Activated CD4-positive, alpha-beta T cell treated with anti-CD3 and anti-CD28 coated beads, Interleukin-2, amount 10 ng/mL, durations not matched to agents 24 days and 14 days (primary cell): ENCODE data around the gene AIRE. TPM values are rescaled to one million over a fixed set of nuclear protein-coding genes. Genes with fewer than 3 reads are reported as not detected.

Experiments used
- total RNA-seq: library from RNA; stranded (reverse); gene quantifications from 2 replicates; pipeline ENCODE4 v1.2.3, GENCODE V29; 2022

The AIRE gene
- total RNA-seq, 1 donor from 2014 or later = not detected

Other genes with a start within 250 kb of the AIRE start
- gene PWP2, start 178.5 kb upstream of the AIRE start, total RNA-seq = 10.0 and 16.5 TPM in 2 replicates
- 13.1 and 15.0 TPM in 2 replicates for gene GATD3, start 152.2 kb upstream of the AIRE start, total RNA-seq
- 7.6 and 8.3 TPM in 2 replicates for gene ICOSLG, start 44.9 kb upstream of the AIRE start, total RNA-seq
- not detected in 2 replicates for gene DNMT3L, start 24.0 kb upstream of the AIRE start, total RNA-seq
- gene PFKL, start 14.2 kb downstream of the AIRE start, total RNA-seq = 157 and 162 TPM in 2 replicates
- gene CFAP410, start 53.5 kb downstream of the AIRE start, total RNA-seq = 15.1 and 18.5 TPM in 2 replicates
- 9.1 and 9.8 TPM in 2 replicates for gene TRPM2, start 67.7 kb downstream of the AIRE start, total RNA-seq
- gene LRRC3, start 169.6 kb downstream of the AIRE start, total RNA-seq = 2.3 and 2.4 TPM in 2 replicates